ENCODE results near the gene PPP1R14B.

DNA sequence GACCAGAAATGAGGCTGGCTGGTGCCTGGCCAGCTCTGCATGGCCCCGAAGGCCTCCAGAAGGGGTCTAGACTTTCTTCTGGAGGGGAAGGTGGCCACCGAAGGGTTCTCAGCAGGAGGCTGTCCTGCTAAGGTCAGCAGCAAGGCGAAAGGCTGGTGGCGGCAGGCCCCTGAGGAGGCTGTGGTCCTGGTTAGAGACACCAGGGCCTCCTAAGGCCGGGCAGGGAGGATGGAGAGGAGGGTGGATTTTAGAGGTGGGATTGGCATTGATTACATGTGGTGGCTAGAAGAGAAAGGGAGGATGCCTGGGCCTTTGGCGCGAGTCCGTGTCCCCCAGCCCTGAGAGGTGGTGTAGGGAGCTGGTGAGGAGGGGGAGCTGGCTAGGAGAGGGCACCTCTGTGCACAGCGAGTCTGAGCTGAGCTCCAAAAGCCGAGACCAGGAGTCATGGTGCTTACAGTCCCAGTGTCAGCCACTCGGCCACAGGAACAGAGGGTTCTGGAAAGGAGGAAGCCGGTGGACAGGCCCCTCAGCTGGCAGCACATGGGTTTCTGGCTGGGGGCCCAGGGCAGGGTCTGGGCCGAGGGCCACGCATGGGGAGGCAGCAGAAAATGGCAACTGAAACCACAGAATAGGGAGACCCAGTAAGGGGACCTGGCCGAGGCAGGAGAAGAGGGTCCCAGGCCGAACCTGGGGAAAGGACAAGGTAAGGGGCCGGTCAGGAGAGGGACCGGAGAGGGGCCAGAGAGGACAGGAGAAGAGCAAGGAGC is 37.8 kb downstream of the PPP1R14B start:
- TF ChIP-seq, protein P1, sequence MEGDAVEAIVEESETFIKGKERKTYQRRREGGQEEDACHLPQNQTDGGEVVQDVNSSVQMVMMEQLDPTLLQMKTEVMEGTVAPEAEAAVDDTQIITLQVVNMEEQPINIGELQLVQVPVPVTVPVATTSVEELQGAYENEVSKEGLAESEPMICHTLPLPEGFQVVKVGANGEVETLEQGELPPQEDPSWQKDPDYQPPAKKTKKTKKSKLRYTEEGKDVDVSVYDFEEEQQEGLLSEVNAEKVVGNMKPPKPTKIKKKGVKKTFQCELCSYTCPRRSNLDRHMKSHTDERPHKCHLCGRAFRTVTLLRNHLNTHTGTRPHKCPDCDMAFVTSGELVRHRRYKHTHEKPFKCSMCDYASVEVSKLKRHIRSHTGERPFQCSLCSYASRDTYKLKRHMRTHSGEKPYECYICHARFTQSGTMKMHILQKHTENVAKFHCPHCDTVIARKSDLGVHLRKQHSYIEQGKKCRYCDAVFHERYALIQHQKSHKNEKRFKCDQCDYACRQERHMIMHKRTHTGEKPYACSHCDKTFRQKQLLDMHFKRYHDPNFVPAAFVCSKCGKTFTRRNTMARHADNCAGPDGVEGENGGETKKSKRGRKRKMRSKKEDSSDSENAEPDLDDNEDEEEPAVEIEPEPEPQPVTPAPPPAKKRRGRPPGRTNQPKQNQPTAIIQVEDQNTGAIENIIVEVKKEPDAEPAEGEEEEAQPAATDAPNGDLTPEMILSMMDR (IDR thresholded peaks at IDR 0.05; ENCODE audit: low read depth, low read length): no peak
- TF ChIP-seq POLR2A (IDR thresholded peaks at IDR 0.05; ENCODE audit: extremely low read depth, insufficient read length) (no peak), MYC (IDR thresholded peaks at IDR 0.05; ENCODE audit: low read depth, low read length) (no peak)
- TF ChIP-seq, protein P2, sequence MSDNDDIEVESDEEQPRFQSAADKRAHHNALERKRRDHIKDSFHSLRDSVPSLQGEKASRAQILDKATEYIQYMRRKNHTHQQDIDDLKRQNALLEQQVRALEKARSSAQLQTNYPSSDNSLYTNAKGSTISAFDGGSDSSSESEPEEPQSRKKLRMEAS (IDR thresholded peaks at IDR 0.05; ENCODE audit: low read depth, low read length): no peak

Measured in NB4 (cell line).